Left hindlimb (tissue), 1 donor: Measurements from ENCODE around the gene ASMTL.
"Not testable (repeated sequence)": the region's sequence is repeated elsewhere in the genome, so short reads cannot be mapped to it uniquely, and the experiment has no call there.

Source experiments
- DNase-seq: peaks from one replicate; pipeline ENCODE4 v3.0.0-alpha.2; 2018

Gene ASMTL, protein sequence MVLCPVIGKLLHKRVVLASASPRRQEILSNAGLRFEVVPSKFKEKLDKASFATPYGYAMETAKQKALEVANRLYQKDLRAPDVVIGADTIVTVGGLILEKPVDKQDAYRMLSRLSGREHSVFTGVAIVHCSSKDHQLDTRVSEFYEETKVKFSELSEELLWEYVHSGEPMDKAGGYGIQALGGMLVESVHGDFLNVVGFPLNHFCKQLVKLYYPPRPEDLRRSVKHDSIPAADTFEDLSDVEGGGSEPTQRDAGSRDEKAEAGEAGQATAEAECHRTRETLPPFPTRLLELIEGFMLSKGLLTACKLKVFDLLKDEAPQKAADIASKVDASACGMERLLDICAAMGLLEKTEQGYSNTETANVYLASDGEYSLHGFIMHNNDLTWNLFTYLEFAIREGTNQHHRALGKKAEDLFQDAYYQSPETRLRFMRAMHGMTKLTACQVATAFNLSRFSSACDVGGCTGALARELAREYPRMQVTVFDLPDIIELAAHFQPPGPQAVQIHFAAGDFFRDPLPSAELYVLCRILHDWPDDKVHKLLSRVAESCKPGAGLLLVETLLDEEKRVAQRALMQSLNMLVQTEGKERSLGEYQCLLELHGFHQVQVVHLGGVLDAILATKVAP

DNA sequence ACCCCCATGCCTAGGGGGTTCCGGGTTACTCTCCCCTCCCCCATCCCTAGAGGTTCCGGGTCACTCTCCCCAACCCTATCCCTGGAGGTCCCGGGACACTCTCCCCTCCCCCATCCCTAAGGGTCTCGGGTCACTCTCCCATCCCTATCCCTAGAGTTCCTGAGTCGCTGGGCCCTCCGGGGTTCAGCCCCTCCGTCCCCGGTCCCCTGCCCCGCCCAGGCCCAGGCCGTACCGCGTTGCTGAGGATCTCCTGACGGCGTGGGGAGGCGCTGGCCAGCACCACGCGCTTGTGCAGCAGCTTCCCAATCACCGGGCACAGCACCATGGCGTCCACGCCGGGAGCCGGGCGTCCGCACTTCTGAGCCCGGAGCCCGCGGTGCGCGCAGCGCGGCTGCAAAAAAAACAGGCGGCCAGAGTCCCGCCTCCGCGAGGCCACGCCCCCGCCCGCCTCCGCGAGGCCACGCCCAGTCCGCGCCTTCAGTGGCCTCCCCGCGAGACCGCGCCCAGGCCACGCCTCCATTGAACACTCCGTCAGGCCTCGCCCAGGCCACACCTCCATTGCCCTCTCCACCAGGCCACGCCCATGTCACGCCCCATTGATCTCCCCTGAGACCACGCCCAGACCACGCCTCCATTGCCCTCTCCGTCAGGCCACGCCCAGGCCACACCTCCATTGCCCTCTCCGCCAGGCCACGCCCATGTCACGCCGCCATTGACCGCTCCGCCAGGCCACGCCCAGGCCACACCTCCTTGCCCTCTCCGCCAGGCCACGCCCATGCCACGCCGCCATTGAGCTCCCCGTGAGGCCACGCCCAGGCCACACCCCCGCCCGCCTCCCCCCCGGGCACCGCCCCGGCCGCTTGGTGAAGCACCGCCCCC, at the start of gene ASMTL:
TSS of gene ASMTL (minus strand) at position 394 of the 879 bp plus-strand sequence. CDS start at position 325, 69 bp downstream.
- peak; percentile 100 for DNase-seq

DNA sequence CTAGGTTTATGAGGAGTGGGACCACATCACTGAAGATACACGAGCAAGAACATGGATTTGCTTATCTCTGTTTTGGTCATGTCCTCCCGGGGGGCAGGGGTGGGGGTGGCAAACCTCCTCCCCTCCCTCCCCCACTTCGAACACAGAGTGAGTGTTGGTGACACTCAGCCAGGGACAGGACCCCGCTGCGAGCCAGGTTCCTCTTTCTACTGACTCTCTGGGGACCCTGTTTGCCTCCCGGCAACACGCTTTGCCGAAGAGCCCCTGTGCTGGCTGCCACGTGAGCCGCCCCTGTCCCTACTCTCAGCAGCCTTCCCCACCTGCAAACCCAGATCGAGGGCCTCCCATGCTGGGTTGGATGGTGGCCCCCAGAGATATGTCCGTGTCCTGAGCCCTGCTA, 49.5 kb upstream of the ASMTL start:
- no peak for DNase-seq

DNA sequence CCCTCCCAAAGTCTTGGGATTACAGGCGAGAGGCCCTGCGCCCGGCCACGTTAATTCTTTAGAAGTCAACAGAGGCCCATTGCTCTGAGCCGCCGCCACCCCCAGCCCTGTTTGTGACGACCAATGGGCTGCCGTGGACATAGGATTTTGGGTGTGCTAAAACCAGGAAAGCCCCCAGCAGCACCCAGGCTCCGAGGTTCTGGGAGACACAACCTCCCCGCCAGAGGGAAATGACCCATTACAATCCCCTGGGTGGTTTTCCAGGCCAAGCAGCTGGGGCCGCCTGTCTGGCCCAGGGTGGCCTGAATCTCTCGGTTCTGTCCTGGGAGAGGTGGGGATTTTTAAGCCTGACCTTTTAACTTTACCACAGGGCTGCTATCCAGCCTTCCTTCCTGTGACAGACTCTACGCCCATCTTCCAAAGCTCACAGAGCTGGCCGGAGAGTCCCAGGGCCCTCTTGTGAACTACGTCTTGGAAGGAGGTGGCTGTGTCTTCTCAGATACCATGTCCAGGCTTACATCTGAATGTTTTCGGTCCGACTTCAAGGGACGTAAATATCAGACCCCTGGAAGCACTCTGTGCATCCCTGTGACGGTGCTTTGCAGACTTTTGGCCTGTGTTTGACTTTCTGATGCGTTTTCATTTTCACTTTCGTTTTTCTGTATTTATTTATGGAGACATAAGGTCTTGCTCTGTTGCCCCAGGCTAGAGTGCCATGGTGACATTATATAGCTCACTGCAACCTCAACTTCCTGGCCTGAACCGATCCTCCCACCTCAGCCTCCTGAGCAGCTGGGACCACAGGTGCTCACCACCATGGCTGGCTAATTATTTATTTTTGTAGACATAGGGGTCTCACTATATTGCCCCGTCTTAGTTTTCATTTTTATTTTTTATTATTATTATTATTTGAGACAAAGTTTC, 48.3 kb upstream of the ASMTL start:
- DNase-seq = no peak

DNA sequence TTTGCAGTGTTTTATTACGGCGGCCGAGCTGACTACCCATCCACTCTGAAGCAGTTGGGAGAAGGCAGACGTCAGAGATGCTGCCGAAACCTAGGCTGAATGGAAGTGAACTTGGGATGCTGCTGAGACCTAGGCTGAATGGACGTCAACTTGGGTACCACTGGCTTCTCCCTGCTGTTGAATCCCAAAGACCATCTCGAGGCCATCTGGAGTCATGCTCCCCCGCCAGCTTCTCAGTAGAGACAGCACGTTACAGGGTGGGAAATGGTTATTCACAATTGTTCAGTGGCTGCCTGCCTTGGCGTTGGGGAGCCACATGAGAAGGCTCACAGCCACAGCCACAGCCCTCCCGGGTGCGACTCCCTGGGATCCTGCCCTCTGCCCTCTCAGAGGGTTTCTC, 43.4 kb upstream of the ASMTL start:
- no peak for DNase-seq

DNA sequence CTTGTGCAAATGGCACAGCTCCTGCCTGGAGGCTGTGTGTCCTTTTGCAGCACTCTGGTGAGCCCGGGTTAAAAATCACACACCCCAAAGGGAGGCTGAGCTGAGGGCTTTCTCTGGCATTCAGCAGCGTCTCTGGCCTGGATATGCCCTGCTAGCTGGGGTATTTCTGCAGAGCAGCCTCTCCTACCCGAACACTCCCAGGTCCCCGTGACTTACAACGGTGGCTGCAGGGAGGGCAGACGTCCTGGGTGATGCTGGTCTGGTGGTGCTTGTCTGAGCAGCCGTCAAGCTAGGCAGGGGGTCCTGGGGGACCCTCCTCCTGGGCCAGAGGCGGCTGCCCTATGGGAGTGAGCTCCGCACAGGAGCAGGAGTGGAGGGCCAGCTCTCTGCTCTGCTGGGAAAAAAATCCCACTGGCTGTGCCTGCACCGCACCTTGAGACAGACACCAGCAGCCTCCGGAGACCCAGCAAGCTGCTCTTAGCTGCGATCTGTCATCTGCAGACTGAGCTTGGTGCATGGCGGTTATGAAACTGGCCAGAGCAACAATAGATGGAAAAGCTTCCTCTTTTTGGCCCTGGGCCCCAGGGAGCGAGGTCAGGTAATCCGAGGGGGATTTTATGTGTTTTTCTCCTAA, 41.3 kb upstream of the ASMTL start:
- DNase-seq = no peak

DNA sequence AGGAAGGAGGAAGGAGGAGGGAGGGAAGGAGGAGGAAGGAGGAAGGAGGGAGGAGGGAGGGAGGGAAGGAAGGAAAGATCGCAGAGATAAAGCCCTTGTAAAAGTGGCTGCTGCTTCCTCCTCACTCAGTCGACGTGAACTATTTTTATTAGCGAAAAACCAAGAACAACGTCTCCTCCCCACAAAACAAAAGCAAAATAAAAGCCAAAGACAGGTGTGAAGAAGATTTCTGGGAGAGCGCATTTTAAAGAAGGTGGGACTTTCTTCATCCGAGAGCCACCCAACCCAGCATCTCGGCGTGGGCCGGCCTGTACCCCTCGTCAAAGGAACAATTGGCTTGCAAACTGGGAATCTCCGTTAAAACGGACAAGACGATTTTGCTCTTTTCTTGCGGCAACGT, 40.7 kb upstream of the ASMTL start:
- no peak for DNase-seq

DNA sequence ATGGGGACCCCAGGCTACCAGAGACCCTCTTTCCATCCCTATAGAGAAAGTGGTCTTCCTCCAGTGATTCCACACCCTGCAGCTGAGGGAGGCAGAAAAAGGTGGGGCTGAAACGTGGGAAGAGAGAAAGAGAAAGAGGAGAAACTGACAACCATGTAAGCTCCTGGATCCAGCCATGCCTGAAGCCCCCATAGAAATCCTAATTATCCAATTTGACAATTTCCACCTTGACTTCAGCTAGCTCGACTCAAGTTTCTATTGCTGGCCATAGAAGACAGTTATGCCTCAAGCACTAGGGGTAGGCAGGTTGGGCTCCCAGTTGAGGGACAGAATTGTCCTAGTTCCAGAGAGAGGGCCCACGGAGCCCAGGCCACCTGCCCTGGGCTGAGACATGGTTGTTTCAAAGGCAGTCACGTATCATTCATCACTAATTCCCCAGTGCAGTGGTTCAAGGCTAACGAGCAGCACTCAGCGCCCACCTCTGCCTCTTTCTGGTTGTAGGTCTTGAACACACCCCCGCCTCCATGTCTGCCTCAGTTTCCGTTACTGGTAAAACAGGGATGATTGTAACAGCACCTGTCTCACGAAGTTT, 39.8 kb upstream of the ASMTL start:
- DNase-seq = no peak

DNA sequence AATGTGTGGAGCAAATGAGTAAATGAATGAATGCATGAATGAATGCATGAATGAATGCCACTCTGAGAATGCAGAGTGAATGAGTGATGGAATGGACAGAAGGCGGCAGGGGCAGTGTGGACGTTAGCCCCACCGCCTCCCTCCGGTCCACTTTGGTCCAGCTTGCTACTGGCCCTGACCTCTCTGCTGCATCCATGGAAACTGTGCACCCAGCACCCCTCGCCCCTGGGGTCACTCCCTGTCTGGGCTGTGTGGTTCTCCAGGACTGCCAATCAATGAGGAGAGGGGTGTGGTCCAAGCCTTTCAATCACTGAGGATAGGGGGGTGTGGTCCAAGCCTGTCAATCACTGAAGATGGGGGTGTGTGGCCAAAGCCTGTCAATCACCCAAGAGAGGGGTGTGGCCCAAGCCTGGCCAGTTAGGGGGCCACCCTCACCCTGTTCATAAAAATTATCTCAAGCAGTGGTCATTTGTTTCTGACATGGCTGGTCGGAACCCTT, 39.2 kb upstream of the ASMTL start:
- no peak for DNase-seq

DNA sequence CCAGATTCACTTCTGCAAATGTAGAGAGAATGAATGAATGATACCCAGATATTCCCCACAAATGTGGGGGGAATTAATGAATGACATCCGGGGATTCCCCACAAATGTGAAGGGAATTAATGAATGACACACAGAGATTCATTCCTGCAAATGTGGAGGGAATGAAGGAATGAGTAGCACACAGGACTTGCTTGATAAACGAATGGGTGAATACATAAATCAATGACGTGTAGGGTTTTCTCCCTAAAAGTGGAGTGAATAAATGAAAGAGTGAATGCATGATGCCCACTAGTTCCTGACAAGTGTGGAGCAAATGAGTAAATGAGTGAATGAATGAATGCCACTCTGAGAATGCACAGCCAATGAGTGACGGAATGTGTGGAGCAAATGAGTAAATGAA, 38.5 kb upstream of the ASMTL start:
- DNase-seq = not testable (repeated sequence)

DNA sequence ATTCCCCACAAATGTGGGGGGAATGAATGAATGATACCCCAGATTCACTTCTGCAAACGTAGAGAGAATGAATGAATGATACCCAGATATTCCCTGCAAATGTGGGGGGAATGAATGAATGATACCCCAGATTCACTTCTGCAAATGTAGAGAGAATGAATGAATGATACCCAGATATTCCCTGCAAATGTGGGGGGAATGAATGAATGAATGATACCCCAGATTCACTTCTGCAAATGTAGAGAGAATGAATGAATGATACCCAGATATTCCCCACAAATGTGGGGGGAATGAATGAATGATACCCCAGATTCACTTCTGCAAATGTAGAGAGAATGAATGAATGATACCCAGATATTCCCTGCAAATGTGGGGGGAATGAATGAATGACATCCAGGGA, 38.0 kb upstream of the ASMTL start:
- DNase-seq = not testable (repeated sequence)

DNA sequence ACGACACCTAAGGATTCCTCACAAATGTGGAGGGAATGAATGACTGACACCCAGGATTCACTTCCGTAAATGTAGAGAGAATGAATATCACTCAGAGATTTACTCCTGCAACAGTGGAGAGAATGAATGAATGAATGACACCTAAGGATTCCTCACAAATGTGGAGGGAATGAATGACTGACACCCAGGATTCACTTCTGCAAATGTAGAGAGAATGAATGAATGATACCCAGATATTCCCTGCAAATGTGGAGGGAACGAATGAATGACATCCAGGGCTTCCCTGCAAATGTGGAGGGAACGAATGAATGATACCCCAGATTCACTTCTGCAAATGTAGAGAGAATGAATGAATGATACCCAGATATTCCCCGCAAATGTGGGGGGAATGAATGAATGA, 36.6 kb upstream of the ASMTL start:
- DNase-seq = not testable (repeated sequence)

DNA sequence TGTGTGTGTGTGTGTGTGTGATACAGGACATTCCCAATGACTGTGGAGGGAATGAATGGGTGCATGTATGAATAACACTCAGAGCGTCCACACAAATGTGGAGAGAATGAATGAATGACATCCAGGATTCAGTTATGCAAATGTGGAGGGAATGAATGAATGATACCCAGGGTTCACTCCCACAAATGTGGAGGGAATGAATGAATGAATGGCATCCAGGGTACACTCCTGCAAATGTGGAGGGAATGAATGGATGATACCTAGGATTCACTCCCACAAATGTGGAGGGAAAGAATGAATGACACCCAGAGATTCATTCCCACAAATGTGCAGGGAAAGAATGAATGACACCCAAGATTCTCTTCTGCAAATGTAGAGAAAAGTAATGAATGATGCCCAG, 36.0 kb upstream of the ASMTL start:
- DNase-seq = no peak

DNA sequence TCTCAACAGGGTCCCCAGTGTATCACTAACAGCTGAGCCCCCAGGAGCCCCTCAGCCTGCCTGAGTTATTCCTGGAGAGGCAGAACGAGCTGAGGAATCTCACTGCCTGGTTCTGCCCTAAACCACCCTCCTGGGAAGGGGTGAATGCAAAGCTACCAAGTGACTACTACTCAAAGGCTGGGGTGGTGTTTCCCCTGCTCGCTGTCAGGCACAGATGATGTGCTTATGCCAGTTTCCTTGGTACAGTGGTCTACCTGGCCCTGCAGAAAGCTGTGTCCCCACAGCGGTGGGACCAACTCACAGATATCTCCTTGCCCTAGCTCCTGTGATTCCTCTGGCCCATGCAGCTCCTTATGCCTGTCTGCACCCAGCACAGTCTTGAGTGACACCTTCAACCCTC, 35.4 kb upstream of the ASMTL start:
- no peak for DNase-seq

DNA sequence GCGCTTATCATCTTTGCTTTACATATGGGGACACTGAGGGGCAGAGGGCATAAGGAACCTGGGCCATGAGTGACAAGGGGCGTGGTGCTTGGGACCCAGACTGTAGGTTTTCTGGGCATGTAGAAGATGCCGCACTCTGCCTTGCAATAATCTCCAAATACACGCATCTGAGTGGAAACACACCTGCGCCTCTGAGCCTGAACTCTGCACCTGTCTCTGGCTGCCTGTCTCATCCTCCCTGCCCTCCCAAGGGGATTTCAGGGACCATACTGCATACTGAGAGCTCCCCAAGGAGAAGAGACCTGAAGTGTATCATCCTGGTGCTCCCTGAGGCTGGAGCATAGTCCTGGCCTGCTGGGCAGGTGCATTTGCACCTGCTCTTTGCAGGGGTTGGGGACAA, 34.7 kb upstream of the ASMTL start:
- no peak for DNase-seq

DNA sequence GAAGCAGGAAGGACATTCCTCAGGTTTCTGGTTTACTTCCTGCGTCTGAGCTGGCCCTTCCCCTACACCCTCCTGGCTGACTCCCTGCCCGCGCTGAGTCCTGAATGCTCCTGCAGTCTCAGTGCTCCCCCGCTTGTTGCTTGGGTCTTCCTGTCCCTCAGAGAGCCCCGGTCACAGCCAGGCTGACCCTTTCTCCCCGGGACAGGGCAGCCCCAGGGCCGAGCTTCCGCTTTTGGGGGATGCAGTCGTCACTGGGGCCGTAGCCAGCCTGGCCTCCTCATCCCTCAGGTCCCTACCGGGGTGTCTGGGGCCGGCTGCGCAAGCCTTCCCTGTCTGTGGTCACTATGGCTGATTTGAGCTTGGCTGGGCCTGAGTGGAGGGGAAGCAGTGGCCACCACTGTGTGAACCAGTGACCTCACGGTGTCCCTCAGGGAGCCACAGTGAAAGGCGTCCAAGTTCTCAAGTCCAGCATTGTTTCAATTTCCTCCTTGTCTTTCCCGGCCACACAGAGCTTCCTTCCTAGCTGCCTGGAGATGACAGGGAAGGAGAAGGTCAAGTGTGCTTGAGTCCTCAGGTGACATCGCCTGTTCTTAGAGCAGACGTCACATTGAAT, 34.1 kb upstream of the ASMTL start:
- DNase-seq = no peak

DNA sequence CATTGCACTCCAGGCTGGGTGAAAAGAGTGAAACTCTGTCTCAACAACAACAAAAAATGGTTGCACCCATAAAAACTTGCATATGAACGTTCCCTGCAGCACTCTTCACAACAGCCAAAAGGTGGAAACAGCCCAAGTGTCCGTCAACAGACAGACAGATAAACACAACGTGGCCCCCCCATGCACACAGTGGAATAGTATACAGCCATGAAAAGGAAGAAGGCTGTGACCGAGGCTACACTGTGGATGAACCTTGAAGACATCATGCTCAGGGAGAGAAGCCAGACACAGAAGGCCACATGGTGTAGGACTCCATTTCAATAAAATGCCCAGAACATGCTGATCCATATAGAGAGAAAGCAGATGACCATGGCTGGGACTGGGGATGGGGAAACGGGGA, 33.5 kb upstream of the ASMTL start:
- DNase-seq = no peak

DNA sequence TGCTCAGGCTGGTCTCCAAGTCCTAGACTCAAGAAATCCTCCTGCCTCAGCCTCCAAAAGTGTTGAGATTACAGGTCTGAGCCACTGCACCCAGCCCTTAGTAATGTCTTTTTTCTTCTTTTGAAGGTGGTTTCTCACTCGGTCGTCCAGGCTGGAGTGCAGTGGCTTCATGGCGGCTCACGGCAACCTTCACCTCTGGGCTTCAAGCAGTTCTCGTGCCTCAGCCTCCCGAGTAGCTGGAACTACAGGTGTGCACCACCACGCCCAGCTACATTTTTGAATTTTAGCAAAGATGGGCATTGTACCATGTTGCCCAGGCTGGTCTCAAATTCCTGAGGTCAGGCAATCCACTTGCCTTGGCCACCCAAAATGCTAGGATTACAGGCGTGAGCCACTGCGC, 32.3 kb upstream of the ASMTL start:
- no peak for DNase-seq

DNA sequence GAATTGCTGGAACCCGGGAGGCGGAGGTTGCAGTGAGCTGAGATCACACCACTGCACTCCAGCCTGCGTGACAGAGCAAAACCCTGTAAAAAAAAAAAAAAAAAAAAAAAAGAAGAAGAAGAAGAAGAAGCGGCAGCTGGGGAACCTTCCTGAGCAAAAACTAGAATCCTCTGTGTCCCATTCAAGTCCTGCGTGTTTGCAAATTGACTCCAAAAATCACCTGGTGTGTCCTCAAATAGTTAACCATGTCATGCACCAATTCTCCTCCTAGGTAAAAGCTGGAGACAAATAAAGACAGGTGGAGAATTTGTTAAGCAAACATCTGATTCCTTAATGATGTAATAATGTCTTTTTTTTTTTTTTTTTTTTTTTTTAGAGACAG, 31.9 kb upstream of the ASMTL start:
- DNase-seq = no peak

DNA sequence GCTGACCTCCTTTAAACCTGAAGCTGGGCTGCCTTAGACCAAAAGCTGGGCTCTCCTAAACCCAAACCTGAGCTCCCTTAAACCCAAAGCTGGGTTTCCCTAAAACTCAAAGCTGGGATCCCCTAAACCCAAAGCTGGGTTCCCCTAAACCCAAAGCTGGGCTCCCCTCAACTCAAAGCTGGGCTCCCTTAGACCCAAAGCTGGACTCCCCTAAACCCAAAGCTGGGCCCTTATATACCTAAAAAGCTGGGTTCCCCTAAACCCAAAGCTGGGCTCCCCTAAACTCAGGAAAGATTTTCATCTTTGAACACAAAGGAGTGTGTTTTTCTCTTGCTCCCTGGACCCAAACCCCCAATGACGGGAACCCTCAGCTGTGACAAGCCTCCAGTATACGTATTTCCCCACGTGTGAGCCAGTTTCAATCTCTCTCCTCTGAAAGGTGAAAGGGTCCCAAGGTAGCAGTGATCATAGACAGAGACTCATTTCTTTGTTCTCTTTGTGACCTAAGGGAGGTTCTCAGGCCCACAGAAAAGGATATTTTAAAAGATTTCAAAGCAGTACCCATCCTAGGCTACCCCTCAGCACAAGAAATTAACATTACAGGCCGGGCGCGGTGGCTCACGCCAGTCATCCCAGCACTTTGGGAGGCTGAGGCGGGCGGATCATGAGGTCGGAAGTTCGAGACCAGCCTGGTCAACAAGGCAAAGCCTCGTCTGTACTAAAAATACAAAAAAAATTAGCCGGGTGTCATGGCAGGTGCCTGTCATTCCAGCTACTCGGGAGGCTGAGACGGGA, 31.3 kb upstream of the ASMTL start:
- DNase-seq = no peak

DNA sequence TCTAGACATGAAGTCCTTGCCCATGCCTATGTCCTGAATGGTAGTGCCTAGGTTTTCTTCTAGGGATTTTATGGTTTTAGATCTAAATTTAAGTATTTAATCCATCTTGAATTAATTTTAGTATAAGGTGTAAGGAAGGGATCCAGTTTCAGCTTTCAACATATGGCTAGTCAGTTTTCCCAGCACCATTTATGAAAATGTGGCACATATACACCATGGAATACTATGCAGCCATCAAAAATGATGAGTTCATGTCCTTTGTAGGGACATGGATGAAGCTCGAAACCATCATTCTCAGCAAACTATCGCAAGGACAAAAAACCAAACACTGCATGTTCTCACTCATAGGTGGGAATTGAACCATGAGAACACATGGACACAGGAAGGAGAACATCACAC, 29.8 kb upstream of the ASMTL start:
- not testable (repeated sequence) for DNase-seq
